BLaER1 treated with 17β-estradiol and CSF1 and Interleukin-3, amounts not matched to agents 10 nM and 100 nM (cell line): Measurements from ENCODE around the gene SUOX.
"Not testable (repeated sequence)": the region's sequence is repeated elsewhere in the genome, so short reads cannot be mapped to it uniquely, and the experiment has no call there.

Experiments
- H3K27ac ChIP-seq, 11 experiments: shearing (Covaris generic); formaldehyde crosslinking; 2 replicates each; pipeline ENCODE4 v1.8.1; 2022
- H3K27me3 ChIP-seq, 11 experiments: shearing (Covaris generic); formaldehyde crosslinking; 2 replicates each; pipeline ENCODE4 v1.8.1; 2022
- H3K36me3 ChIP-seq, 11 experiments: shearing (Covaris generic); formaldehyde crosslinking; 2 replicates each; pipeline ENCODE4 v1.8.1; 2022
- H3K4me1 ChIP-seq, 10 experiments: shearing (Covaris generic); formaldehyde crosslinking; 2 replicates each; pipeline ENCODE4 v1.8.1; 2022
- H3K4me2 ChIP-seq, 11 experiments: shearing (Covaris generic); formaldehyde crosslinking; 2 replicates each; pipeline ENCODE4 v1.8.1; 2022
- H3K4me3 ChIP-seq, 10 experiments: shearing (Covaris generic); formaldehyde crosslinking; 2 replicates each; pipeline ENCODE4 v1.8.1; 2022
- H3K9ac ChIP-seq, 11 experiments: shearing (Covaris generic); formaldehyde crosslinking; 2 replicates each; pipeline ENCODE4 v1.8.1; 2022
- H3K9me3 ChIP-seq, 11 experiments: shearing (Covaris generic); formaldehyde crosslinking; replicated peaks in 1 of 11; 2 replicates each; pipeline ENCODE4 v1.8.1; 2022
- H4K20me1 ChIP-seq, 11 experiments: shearing (Covaris generic); formaldehyde crosslinking; 2 replicates each; pipeline ENCODE4 v1.8.1; 2022
- Cebpa-rat ChIP-seq, 11 experiments: shearing (Covaris generic); IDR thresholded peaks; 2 replicates each; pipeline ENCODE4 v1.8.1; 2022

SUOX gene

DNA sequence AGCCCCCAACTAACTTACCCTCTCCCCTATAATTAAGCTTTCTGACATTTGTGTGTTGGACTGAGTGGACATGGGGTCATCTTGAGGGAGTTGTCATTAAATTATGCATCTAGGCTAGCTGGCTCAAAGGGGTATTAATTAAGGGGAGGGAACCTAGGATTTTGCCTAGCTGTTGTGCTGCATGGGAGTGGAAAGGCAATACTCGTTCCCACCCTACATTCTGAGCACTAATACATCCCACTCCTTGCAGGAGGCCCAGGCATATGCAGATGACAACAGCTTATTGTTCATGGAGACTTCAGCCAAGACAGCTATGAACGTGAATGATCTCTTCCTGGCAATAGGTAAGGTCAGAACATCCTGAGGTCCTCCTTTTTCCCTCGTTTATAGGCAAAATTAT is 6.0 kb upstream of the SUOX start:
- Histone ChIP-seq H3K9ac (0 out of 22 replicates have a peak overlapping the region, but pooled peaks of 1 of the 11 experiments have one; percentile 15), H3K9me3 (no peaks in the 10 kb centered on the region), H4K20me1 (peaks cover 0 to 26% (median 0%) of the 10 kb centered on the region in 11 experiments; a peak in 7 of 22 replicates), H3K4me3 (no peak overlapping the region), H3K4me2 (no peak overlapping the region), H3K36me3 (peaks cover 93 to 96% (median 94%) of the 10 kb centered on the region in 11 experiments), H3K4me1 (peaks cover 0 to 16% (median 9%) of the 10 kb centered on the region in 10 experiments; a peak in 13 of 20 replicates), H3K27me3 (no peaks in the 10 kb centered on the region), H3K27ac (no peak overlapping the region)
- no peak for TF ChIP-seq Cebpa-rat (IDR thresholded peaks at IDR 0.05)

DNA sequence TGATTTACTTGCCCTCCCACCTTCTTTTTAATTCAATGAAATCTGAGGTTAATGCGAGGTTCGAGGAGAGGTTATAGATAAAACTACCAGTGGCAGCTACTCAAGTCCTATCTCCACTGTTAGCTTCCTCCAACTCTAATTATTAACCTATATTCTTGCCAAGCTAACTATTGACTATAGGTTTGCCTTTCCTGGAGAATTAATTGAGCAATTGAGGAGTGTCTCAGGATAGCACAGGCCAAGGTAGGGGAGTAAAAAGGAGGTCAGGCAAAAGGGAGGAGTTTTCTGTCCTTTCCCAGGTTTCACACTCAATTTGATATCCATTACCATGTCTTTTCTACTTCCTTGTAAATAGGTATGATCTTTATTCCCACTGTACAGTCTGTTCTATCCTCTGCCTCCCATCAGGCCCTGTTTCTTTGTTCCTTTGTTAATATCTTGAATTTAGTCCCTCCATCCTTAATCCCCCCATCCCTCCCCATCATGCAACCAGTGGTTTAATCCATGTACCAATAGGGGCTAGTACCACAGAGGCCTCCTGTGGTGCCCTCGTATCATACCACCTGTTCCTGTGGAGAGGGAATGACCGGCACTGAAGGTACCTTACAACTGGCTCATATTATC is 3.7 kb upstream of the SUOX start:
- Histone ChIP-seq H3K9ac (peak overlapping the region in 10 of 11 experiments; percentile 9 to 53 (median 44); a peak in 12 of 22 replicates), H3K4me2 (0 out of 22 replicates have a peak overlapping the region, but pooled peaks of 2 of the 11 experiments have one; percentile 11 to 40), H3K27me3 (no peaks in the 10 kb centered on the region), H3K4me1 (peaks cover 8 to 35% (median 17%) of the 10 kb centered on the region in 10 experiments; a peak in 16 of 20 replicates), H3K27ac (peak overlapping the region in 1 of 11 experiments; percentile 23; a peak in 2 of 22 replicates), H4K20me1 (peaks cover 0 to 26% (median 0%) of the 10 kb centered on the region in 11 experiments; a peak in 6 of 22 replicates), H3K36me3 (peaks cover 72 to 74% (median 73%) of the 10 kb centered on the region in 11 experiments), H3K9me3 (no peaks in the 10 kb centered on the region), H3K4me3 (no peak overlapping the region)
- no peak for TF ChIP-seq Cebpa-rat (IDR thresholded peaks at IDR 0.05)

DNA sequence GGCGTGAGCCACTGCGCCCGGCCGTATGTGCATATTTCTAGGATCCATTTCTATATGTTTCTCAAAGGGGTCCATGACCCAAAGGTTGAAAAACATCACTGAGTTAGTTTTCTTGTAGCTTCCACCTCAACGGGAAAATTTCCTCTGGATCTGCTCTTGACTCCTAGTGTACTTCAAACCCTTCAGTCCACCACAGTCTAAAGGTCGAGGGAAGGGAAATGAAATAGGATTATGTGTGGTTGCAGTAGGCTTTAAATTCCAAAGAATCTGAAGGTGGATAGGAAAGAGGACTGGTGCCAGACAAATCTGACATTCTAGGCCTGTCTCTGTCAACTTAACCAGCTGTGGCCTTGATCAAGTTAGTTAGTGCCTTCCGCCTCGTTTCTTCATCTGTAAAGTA is 1.7 kb upstream of the SUOX start:
- Histone ChIP-seq H3K36me3 (peaks cover 52 to 54% (median 53%) of the 10 kb centered on the region in 11 experiments), H3K9me3 (peaks cover 0 to 6% (median 0%) of the 10 kb centered on the region in 11 experiments; a peak in 1 of 22 replicates), H3K4me2 (no peak overlapping the region), H3K4me1 (peaks cover 8 to 35% (median 17%) of the 10 kb centered on the region in 10 experiments; a peak in 16 of 20 replicates), H3K27me3 (no peaks in the 10 kb centered on the region), H3K27ac (no peak overlapping the region), H3K4me3 (no peak overlapping the region), H3K9ac (peak overlapping the region in 3 of 11 experiments; percentile 1 to 36 (median 26); a peak in 2 of 22 replicates), H4K20me1 (peaks cover 0 to 26% (median 0%) of the 10 kb centered on the region in 11 experiments; a peak in 5 of 22 replicates)
- no peak for TF ChIP-seq Cebpa-rat (IDR thresholded peaks at IDR 0.05)

DNA sequence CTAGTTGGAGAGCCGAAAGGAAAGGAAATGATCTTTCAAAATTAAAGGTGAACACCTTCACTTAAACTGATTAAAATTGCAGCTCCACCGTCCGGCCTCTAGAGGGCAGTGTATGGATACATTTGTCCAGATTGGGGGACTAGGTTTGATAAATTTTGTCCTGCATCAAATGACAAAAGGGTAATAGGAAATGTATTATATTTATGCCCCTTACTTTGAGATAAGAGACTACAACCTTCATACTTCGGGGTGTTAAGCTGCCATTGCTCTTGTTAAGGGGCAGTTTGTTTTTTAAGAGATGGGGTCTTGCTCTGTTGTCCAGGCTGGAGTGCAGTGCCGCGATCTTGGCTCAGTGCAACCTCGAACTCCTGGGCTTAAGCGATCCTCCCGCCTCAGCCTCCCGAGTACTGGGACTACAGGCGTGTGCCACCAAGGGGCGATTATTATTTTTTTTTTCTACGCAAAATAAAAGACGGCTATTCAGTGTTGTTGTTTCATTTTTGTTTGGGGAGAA is 818 bp upstream of the SUOX start:
- Histone ChIP-seq H3K4me3 (peak overlapping the region in 3 of 10 experiments; percentile 51 to 57 (median 55); a peak in 6 of 20 replicates), H3K27ac (no peak overlapping the region), H3K27me3 (no peaks in the 10 kb centered on the region), H3K9me3 (peaks cover 0 to 6% (median 0%) of the 10 kb centered on the region in 11 experiments; a peak in 1 of 22 replicates), H3K4me2 (peak overlapping the region in 5 of 11 experiments; percentile 40 to 90 (median 78); a peak in 10 of 22 replicates), H3K36me3 (peaks cover 43 to 45% (median 44%) of the 10 kb centered on the region in 11 experiments), H3K9ac (peak overlapping the region in 2 of 11 experiments; percentile 48 to 69; a peak in 1 of 22 replicates), H4K20me1 (peaks cover 0 to 26% (median 0%) of the 10 kb centered on the region in 11 experiments; a peak in 5 of 22 replicates), H3K4me1 (peaks cover 8 to 35% (median 17%) of the 10 kb centered on the region in 10 experiments; a peak in 16 of 20 replicates)
- TF ChIP-seq Cebpa-rat (IDR thresholded peaks at IDR 0.05), result no peak

DNA sequence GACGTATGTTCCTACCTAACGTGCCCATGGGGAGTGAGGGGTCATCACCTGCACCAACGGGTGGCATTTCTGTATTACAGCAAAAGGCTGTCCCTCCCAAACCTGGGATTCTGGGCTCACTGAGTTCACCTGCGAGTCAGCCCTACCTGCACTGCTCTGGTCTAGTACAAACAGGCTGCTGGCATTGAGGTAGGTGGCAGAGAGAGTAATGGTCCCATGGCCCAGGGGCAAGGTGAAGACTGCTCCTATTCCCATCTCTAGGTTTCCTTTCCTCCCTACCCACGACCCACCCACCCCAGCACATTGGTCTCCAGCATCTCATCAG is 421 bp downstream of the SUOX start:
- Histone ChIP-seq H3K36me3 (peaks cover 30 to 36% (median 32%) of the 10 kb centered on the region in 11 experiments), H3K9ac (peak overlapping the region in 8 of 11 experiments; percentile 10 to 76 (median 52); a peak in 12 of 22 replicates), H4K20me1 (peaks cover 0 to 18% (median 0%) of the 10 kb centered on the region in 11 experiments; a peak in 5 of 22 replicates), H3K4me1 (peaks cover 8 to 38% (median 17%) of the 10 kb centered on the region in 10 experiments; a peak in 16 of 20 replicates), H3K9me3 (peaks cover 0 to 6% (median 0%) of the 10 kb centered on the region in 11 experiments; a peak in 1 of 22 replicates), H3K4me2 (peak overlapping the region; percentile 40 to 90 (median 56); a peak in 19 of 22 replicates), H3K27ac (peak overlapping the region in 2 of 11 experiments; percentile 8 to 29; a peak in 2 of 22 replicates), H3K27me3 (no peaks in the 10 kb centered on the region), H3K4me3 (peak overlapping the region in 5 of 10 experiments; percentile 47 to 67 (median 55); a peak in 10 of 20 replicates)
- TF ChIP-seq Cebpa-rat (IDR thresholded peaks at IDR 0.05), result no peak

DNA sequence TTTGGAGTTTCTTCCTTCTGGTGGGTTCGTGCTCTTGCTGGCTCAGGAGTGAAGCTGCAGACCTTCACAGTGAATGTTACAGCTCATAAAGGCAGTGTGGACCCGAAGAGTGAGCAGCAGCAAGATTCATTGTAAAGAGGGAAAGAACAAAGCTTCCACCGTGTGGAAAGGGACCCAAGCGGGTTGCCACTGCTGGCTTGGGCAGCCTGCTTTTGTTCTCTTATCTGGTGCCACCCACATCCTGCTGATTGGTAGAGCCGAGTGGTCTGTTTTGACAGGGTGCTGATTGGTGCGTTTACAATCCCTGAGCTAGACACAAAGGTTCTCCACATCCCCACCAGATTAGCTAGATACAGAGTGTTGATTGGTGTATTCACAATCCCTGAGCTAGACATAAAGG is 2.4 kb downstream of the SUOX start:
- H3K4me2 ChIP-seq, H4K20me1 ChIP-seq, H3K9me3 ChIP-seq, H3K27me3 ChIP-seq, H3K4me3 ChIP-seq, H3K9ac ChIP-seq: not testable (repeated sequence)
- H3K36me3 ChIP-seq, result peaks cover 10 to 25% (median 12%) of the 10 kb centered on the region in 11 experiments; a peak in 21 of 22 replicates
- H3K4me1 ChIP-seq, result peaks cover 7 to 36% (median 10%) of the 10 kb centered on the region in 10 experiments; a peak in 15 of 20 replicates
- peak overlapping the region in 1 of 11 experiments; percentile 12; a peak in 1 of 22 replicates for H3K27ac ChIP-seq

DNA sequence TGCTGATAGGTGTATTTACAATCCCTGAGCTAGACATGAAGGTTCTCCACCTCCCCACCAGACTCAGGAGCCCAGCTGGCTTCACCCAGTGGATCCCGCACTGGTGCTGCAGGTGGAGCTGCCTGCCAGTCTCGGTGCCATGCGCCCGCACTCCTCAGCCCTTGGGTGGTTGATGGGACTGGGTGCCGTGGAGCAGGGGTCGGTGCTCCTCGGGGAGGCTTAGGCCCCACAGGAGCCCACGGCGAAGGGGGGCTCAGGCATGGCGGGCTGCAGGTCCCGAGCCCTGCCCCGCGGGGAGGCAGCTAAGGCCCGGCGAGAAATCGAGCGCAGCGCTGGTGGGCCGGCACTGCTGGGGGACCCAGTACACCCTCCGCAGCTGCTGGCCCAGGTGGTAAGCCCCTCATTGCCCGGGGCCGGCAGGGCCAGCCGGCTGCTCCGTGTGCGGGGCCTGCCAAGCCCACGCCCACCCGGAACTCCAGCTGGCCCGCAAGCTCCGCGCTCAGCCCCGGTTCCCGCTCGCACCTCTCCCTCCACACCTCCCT is 3.0 kb downstream of the SUOX start:
- H3K27me3 ChIP-seq, H3K9me3 ChIP-seq, H3K9ac ChIP-seq, H3K27ac ChIP-seq, H3K4me3 ChIP-seq, H3K4me2 ChIP-seq, H4K20me1 ChIP-seq: not testable (repeated sequence)
- H3K36me3 ChIP-seq, result peaks cover 4 to 20% (median 7%) of the 10 kb centered on the region in 11 experiments; a peak in 18 of 22 replicates
- peaks cover 7 to 36% (median 10%) of the 10 kb centered on the region in 10 experiments; a peak in 15 of 20 replicates for H3K4me1 ChIP-seq

DNA sequence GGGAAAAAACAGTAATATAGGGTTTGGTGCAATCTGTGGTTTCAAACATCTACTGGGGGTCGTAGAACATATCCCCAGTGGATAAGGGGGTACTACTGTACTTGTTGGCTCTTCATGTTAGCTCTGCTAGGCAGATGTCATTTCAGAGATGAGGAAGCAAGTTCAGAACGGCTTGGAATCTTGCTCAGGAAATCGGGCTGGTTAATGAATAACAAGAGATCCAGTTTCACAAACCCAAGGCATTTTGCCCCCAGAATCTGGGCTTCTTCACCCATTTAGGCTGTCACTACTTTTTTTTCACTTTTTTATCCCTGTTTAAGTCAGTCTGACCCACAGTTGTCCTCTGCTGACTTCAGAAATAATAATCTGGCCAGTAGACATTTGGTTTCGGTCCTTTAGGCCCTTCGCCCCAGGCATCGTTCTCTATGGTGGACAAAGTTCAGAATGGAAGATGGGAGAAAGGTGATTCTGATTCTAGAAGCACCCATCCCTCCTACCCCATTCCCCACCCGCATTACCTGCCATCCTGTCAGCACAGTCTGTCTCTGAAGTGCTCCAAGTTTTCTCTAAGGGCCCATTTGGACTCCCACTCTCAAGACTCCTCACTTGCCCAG is 4.5 kb downstream of the SUOX start:
- no peak for TF ChIP-seq Cebpa-rat (IDR thresholded peaks at IDR 0.05)
- peaks cover 0 to 14% (median 0%) of the 10 kb centered on the region in 11 experiments; a peak in 4 of 22 replicates for H3K36me3 ChIP-seq
- no peak overlapping the region for H3K9ac ChIP-seq
- no peak overlapping the region for H3K27ac ChIP-seq
- H3K4me3 ChIP-seq, result no peak overlapping the region
- H3K4me1 ChIP-seq, result peaks cover 7 to 40% (median 9%) of the 10 kb centered on the region in 10 experiments; a peak in 15 of 20 replicates
- H3K9me3 ChIP-seq, result peaks cover 0 to 6% (median 0%) of the 10 kb centered on the region in 11 experiments; a peak in 1 of 22 replicates
- H3K27me3 ChIP-seq, result no peaks in the 10 kb centered on the region
- H3K4me2 ChIP-seq, result no peak overlapping the region
- H4K20me1 ChIP-seq, result no peaks in the 10 kb centered on the region

DNA sequence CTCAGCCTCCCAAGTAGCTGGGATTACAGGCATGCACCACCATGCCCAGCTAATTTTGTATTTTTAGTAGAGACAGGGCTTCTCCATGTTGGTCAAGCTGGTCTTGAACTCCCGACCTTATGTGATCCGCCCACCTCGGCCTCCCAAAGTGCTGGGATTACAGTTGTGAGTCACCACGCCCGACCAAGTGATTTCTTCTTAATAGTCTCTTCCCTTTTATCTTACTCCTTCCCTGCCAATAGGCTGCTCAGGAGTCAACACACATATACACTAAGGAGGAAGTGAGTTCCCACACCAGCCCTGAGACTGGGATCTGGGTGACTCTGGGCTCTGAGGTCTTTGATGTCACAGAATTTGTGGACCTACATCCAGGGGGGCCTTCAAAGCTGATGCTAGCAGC is 6.3 kb downstream of the SUOX start:
- not testable (repeated sequence) for H4K20me1 ChIP-seq, H3K27me3 ChIP-seq, H3K9ac ChIP-seq, H3K9me3 ChIP-seq, H3K4me3 ChIP-seq
- peaks cover 0 to 14% (median 0%) of the 10 kb centered on the region in 11 experiments; a peak in 4 of 22 replicates for H3K36me3 ChIP-seq
- H3K4me1 ChIP-seq, result peaks cover 6 to 34% (median 13%) of the 10 kb centered on the region in 10 experiments
- H3K4me2 ChIP-seq, result peak overlapping the region in 3 of 11 experiments; percentile 13 to 40 (median 33); a peak in 3 of 22 replicates
- peak overlapping the region in 2 of 11 experiments; percentile 14 to 37; a peak in 2 of 22 replicates for H3K27ac ChIP-seq
